Skeletal muscle cell (primary cell): ENCODE measurements around the gene WFIKKN2.
"Not testable (repeated sequence)": the region's sequence is repeated elsewhere in the genome, so short reads cannot be mapped to it uniquely, and the experiment has no call there.

Experiments
- DNase-seq: peaks from one replicate; pipeline ENCODE4 v3.0.0-alpha.2; 2010; ENCODE audit warnings: low read depth
- H3K4me3 ChIP-seq: 2 replicates; pipeline ENCODE4 v1.5.1; 2011; ENCODE audit warnings: low read depth, mild to moderate bottlenecking, control low read depth, low read length, moderate library complexity

The WFIKKN2 gene

GRCh38 chr17:50848039-50848438, 12.7 kb downstream of the WFIKKN2 start:
- no peak for DNase-seq
- no peak overlapping the region for H3K4me3 ChIP-seq

GRCh38 chr17:50848711-50849110, 13.3 kb downstream of the WFIKKN2 start:
- H3K4me3 ChIP-seq: no peak overlapping the region
- DNase-seq: no peak

GRCh38 chr17:50850640-50851039, 15.3 kb downstream of the WFIKKN2 start:
- no peak overlapping the region for H3K4me3 ChIP-seq
- DNase-seq: no peak

GRCh38 chr17:50853015-50853615, 17.7 kb downstream of the WFIKKN2 start:
- no peak overlapping the region for H3K4me3 ChIP-seq
- no peak for DNase-seq

GRCh38 chr17:50853781-50854180, 18.4 kb downstream of the WFIKKN2 start:
- no peak for DNase-seq
- no peak overlapping the region for H3K4me3 ChIP-seq

- DNase-seq: no peak
- H3K4me3 ChIP-seq: no peak overlapping the region
Observed at GRCh38 chr17:50855708-50856330, 20.4 kb downstream of the WFIKKN2 start.

GRCh38 chr17:50856431-50856830, 21.0 kb downstream of the WFIKKN2 start:
- no peak for DNase-seq
- no peak overlapping the region for H3K4me3 ChIP-seq

GRCh38 chr17:50858486-50859225, 23.3 kb downstream of the WFIKKN2 start:
- no peak overlapping the region for H3K4me3 ChIP-seq
- DNase-seq: no peak

GRCh38 chr17:50859727-50860126, 24.3 kb downstream of the WFIKKN2 start:
- H3K4me3 ChIP-seq, DNase-seq: not testable (repeated sequence)

- no peak overlapping the region for H3K4me3 ChIP-seq
- DNase-seq: no peak
Observed at GRCh38 chr17:50861334-50861676, 25.9 kb downstream of the WFIKKN2 start.

- no peak overlapping the region for H3K4me3 ChIP-seq
- DNase-seq: no peak
Observed at GRCh38 chr17:50861822-50862528, 26.6 kb downstream of the WFIKKN2 start.

- DNase-seq: no peak
- H3K4me3 ChIP-seq: peak overlapping the region; percentile 7
Observed at GRCh38 chr17:50863221-50863843, 27.9 kb downstream of the WFIKKN2 start.

GRCh38 chr17:50863931-50864330, 28.5 kb downstream of the WFIKKN2 start:
- DNase-seq: no peak
- peak overlapping the region; percentile 89 for H3K4me3 ChIP-seq

GRCh38 chr17:50864747-50865059, 29.3 kb downstream of the WFIKKN2 start:
- H3K4me3 ChIP-seq: peak overlapping the region; percentile 89
- no peak for DNase-seq

GRCh38 chr17:50865060-50865867, 29.9 kb downstream of the WFIKKN2 start:
- peak overlapping the region; percentile 89 for H3K4me3 ChIP-seq
- DNase-seq: no peak

- H3K4me3 ChIP-seq: peak overlapping the region; percentile 89
Observed at GRCh38 chr17:50865868-50866260, 30.5 kb downstream of the WFIKKN2 start.

GRCh38 chr17:50866261-50866949, 31.0 kb downstream of the WFIKKN2 start, which contains the start of gene TOB1:
TOB1 (minus strand) TSS chr17:50866354; CDS start chr17:50864017, 2,337 bp downstream.
- peak within 1 kb of the TSS; percentile 89 for H3K4me3 ChIP-seq
- peak; percentile 90 for DNase-seq

More at GRCh38 chr17:50865868-50866260, 30.5 kb downstream of the WFIKKN2 start:
- no peak for DNase-seq

- peak overlapping the region; percentile 76 for H3K4me3 ChIP-seq
- peak; percentile 21 for DNase-seq
Observed at GRCh38 chr17:50866950-50867362, 31.6 kb downstream of the WFIKKN2 start.
